SK-N-SH treated with all-trans-retinoic acid at 6 μM for 48 hours (cell line): ENCODE measurements around the gene GALNT17.
A peak's percentile ranks its signal among the peaks of the same experiment; 100 is the strongest.

Source experiments
- ATAC-seq: fragments of 200-7000 bp; cut with Tn5 transposase; 3 replicates; pipeline ENCODE4 v1.9.1; 2020; ENCODE audit warnings: mild to moderate bottlenecking, moderate library complexity
- ARNTL ChIP-seq: fragments of 450-650 bp; formaldehyde crosslinking; IDR thresholded peaks from 2 replicates; pipeline ENCODE4 v1.5.0; 2020; ENCODE audit warnings: low read depth, mild to moderate bottlenecking, moderate library complexity, borderline replicate concordance
- BACH2 ChIP-seq: fragments of 250-450 bp; sonication (Bioruptor Pico); IDR thresholded peaks from 2 replicates; pipeline ENCODE4 v1.9.0; 2021; ENCODE audit warnings: mild to moderate bottlenecking, borderline replicate concordance
- CSRNP3 ChIP-seq: fragments of 250-450 bp; sonication (Bioruptor Pico); IDR thresholded peaks from 2 replicates; pipeline ENCODE4 v1.5.1; 2021; ENCODE audit warnings: mild to moderate bottlenecking, moderate library complexity
- ESRRG ChIP-seq: fragments of 250-450 bp; sonication (Bioruptor Pico); IDR thresholded peaks from 2 replicates; pipeline ENCODE4 v1.6.1; 2021; ENCODE audit warnings: mild to moderate bottlenecking
- ISL1 ChIP-seq: fragments of 250-450 bp; sonication (Bioruptor Pico); IDR thresholded peaks from 2 replicates; pipeline ENCODE4 v2.1.2; 2022; ENCODE audit warnings: mild to moderate bottlenecking, moderate library complexity
- PPARA ChIP-seq: fragments of 250-450 bp; sonication (Bioruptor Pico); IDR thresholded peaks from 2 replicates; pipeline ENCODE4 v1.5.0; 2020; ENCODE audit warnings: mild to moderate bottlenecking, borderline replicate concordance
- RARB ChIP-seq: fragments of 250-450 bp; sonication (Bioruptor Pico); IDR thresholded peaks from 2 replicates; pipeline ENCODE4 v1.8.0; 2021; ENCODE audit warnings: mild to moderate bottlenecking, moderate library complexity
- SNAI2 ChIP-seq: fragments of 250-450 bp; sonication (Bioruptor Pico); IDR thresholded peaks from 2 replicates; pipeline ENCODE4 v1.5.0; 2020; ENCODE audit warnings: mild to moderate bottlenecking, moderate library complexity
- TCF4 ChIP-seq: fragments of 250-450 bp; sonication (Bioruptor Pico); IDR thresholded peaks from 2 replicates; pipeline ENCODE4 v1.8.0; 2021; ENCODE audit warnings: mild to moderate bottlenecking, moderate library complexity, borderline replicate concordance
- TOX ChIP-seq: fragments of 250-450 bp; sonication (Bioruptor Pico); IDR thresholded peaks from 2 replicates; pipeline ENCODE4 v1.8.0; 2021; ENCODE audit warnings: mild to moderate bottlenecking, moderate library complexity, borderline replicate concordance
- ZC3H10 ChIP-seq: fragments of 250-450 bp; sonication (Bioruptor Pico); IDR thresholded peaks from 2 replicates; pipeline ENCODE4 v1.5.1; 2021; ENCODE audit warnings: mild to moderate bottlenecking, moderate library complexity
- ZFP3 ChIP-seq: fragments of 250-450 bp; sonication (Bioruptor Pico); IDR thresholded peaks from 2 replicates; pipeline ENCODE4 v1.5.0; 2020; ENCODE audit warnings: mild to moderate bottlenecking, moderate library complexity
- ZFP30 ChIP-seq: fragments of 450-650 bp; formaldehyde crosslinking; IDR thresholded peaks from 2 replicates; pipeline ENCODE4 v1.5.0; 2022; ENCODE audit warnings: mild to moderate bottlenecking, moderate library complexity
- ZNF565 ChIP-seq: fragments of 450-650 bp; formaldehyde crosslinking; conservative IDR thresholded peaks from 2 replicates; pipeline ENCODE4 v1.5.0; 2020; ENCODE audit warnings: low read depth, mild to moderate bottlenecking, moderate library complexity
- ZNF70 ChIP-seq: fragments of 450-650 bp; formaldehyde crosslinking; IDR thresholded peaks from 2 replicates; pipeline ENCODE4 v1.5.0; 2020; ENCODE audit warnings: mild to moderate bottlenecking, moderate library complexity
- ZNF8 ChIP-seq: fragments of 450-650 bp; formaldehyde crosslinking; IDR thresholded peaks from 2 replicates; pipeline ENCODE4 v1.5.0; 2020; ENCODE audit warnings: mild to moderate bottlenecking, moderate library complexity
- TF ChIP-seq, protein P1 (sequence below): fragments of 250-450 bp; sonication (Bioruptor Pico); IDR thresholded peaks from 2 replicates; pipeline ENCODE4 v1.5.1; 2020; ENCODE audit warnings: low read depth, mild to moderate bottlenecking, moderate library complexity
- TF ChIP-seq, protein P2 (sequence below): fragments of 250-450 bp; sonication (Bioruptor Pico); IDR thresholded peaks from 2 replicates; pipeline ENCODE4 v1.5.0; 2020; ENCODE audit warnings: mild to moderate bottlenecking, moderate library complexity
- TF ChIP-seq, protein P3 (sequence below): fragments of 250-450 bp; sonication (Bioruptor Pico); IDR thresholded peaks from 2 replicates; pipeline ENCODE4 v1.8.0; 2020; ENCODE audit warnings: mild to moderate bottlenecking, moderate library complexity, borderline replicate concordance

Gene GALNT17

GRCh38 chr7:71752171-71752935 lies 620.4 kb downstream of the GALNT17 start:
- no peak for TF ChIP-seq ZFP30 (CRISPR knock-in tag)
- no peak for TF ChIP-seq CSRNP3 (CRISPR knock-in tag)
- TF ChIP-seq ISL1: no peak
- TF ChIP-seq ARNTL (CRISPR knock-in tag): no peak
- TF ChIP-seq ZNF70 (CRISPR knock-in tag): no peak
- peak; percentile 97 for ATAC-seq

- TF ChIP-seq SNAI2 (no peak), TCF4 (CRISPR knock-in tag) (no peak), ZC3H10 (CRISPR knock-in tag) (no peak), RARB (CRISPR knock-in tag) (no peak), ZNF565 (CRISPR knock-in tag) (no peak), PPARA (CRISPR knock-in tag) (no peak), ISL1 (no peak), ZNF70 (CRISPR knock-in tag) (no peak)
- TF ChIP-seq, protein P1, sequence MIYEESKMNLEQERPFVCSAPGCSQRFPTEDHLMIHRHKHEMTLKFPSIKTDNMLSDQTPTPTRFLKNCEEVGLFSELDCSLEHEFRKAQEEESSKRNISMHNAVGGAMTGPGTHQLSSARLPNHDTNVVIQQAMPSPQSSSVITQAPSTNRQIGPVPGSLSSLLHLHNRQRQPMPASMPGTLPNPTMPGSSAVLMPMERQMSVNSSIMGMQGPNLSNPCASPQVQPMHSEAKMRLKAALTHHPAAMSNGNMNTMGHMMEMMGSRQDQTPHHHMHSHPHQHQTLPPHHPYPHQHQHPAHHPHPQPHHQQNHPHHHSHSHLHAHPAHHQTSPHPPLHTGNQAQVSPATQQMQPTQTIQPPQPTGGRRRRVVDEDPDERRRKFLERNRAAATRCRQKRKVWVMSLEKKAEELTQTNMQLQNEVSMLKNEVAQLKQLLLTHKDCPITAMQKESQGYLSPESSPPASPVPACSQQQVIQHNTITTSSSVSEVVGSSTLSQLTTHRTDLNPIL (CRISPR knock-in tag): no peak
- TF ChIP-seq, protein P2, sequence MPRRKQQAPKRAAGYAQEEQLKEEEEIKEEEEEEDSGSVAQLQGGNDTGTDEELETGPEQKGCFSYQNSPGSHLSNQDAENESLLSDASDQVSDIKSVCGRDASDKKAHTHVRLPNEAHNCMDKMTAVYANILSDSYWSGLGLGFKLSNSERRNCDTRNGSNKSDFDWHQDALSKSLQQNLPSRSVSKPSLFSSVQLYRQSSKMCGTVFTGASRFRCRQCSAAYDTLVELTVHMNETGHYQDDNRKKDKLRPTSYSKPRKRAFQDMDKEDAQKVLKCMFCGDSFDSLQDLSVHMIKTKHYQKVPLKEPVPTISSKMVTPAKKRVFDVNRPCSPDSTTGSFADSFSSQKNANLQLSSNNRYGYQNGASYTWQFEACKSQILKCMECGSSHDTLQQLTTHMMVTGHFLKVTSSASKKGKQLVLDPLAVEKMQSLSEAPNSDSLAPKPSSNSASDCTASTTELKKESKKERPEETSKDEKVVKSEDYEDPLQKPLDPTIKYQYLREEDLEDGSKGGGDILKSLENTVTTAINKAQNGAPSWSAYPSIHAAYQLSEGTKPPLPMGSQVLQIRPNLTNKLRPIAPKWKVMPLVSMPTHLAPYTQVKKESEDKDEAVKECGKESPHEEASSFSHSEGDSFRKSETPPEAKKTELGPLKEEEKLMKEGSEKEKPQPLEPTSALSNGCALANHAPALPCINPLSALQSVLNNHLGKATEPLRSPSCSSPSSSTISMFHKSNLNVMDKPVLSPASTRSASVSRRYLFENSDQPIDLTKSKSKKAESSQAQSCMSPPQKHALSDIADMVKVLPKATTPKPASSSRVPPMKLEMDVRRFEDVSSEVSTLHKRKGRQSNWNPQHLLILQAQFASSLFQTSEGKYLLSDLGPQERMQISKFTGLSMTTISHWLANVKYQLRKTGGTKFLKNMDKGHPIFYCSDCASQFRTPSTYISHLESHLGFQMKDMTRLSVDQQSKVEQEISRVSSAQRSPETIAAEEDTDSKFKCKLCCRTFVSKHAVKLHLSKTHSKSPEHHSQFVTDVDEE: no peak
- no peak for ATAC-seq
Measured at GRCh38 chr7:71753236-71753635, 621.3 kb downstream of the GALNT17 start.

GRCh38 chr7:71753956-71754664 lies 622.2 kb downstream of the GALNT17 start:
- no peak for TF ChIP-seq ESRRG (CRISPR knock-in tag)
- TF ChIP-seq PPARA (CRISPR knock-in tag): no peak
- TF ChIP-seq ARNTL (CRISPR knock-in tag): no peak
- TF ChIP-seq, protein P2: no peak
- TF ChIP-seq CSRNP3 (CRISPR knock-in tag): no peak
- TF ChIP-seq ZFP30 (CRISPR knock-in tag): no peak
- TF ChIP-seq RARB (CRISPR knock-in tag): no peak
- no peak for TF ChIP-seq ZNF565 (CRISPR knock-in tag)
- no peak for TF ChIP-seq TCF4 (CRISPR knock-in tag)
- no peak for TF ChIP-seq TOX (CRISPR knock-in tag)
- TF ChIP-seq ZNF8 (CRISPR knock-in tag): no peak
- no peak for TF ChIP-seq ZNF70 (CRISPR knock-in tag)
- TF ChIP-seq, protein P1 (CRISPR knock-in tag): no peak
- TF ChIP-seq ZC3H10 (CRISPR knock-in tag): no peak
- TF ChIP-seq ZFP3 (CRISPR knock-in tag): no peak
- TF ChIP-seq, protein P3, sequence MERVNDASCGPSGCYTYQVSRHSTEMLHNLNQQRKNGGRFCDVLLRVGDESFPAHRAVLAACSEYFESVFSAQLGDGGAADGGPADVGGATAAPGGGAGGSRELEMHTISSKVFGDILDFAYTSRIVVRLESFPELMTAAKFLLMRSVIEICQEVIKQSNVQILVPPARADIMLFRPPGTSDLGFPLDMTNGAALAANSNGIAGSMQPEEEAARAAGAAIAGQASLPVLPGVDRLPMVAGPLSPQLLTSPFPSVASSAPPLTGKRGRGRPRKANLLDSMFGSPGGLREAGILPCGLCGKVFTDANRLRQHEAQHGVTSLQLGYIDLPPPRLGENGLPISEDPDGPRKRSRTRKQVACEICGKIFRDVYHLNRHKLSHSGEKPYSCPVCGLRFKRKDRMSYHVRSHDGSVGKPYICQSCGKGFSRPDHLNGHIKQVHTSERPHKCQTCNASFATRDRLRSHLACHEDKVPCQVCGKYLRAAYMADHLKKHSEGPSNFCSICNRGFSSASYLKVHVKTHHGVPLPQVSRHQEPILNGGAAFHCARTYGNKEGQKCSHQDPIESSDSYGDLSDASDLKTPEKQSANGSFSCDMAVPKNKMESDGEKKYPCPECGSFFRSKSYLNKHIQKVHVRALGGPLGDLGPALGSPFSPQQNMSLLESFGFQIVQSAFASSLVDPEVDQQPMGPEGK (CRISPR knock-in tag): no peak
- TF ChIP-seq BACH2: no peak
- TF ChIP-seq SNAI2: no peak
- TF ChIP-seq ISL1: no peak
- no peak for ATAC-seq
